CD14-positive monocyte (primary cell): ENCODE measurements around the gene VWF. TPM values are rescaled to one million over a fixed set of nuclear protein-coding genes. Genes with fewer than 3 reads are reported as not detected.
"Not testable (repeated sequence)": the region's sequence is repeated elsewhere in the genome, so short reads cannot be mapped to it uniquely, and the experiment has no call there.

Source experiments
- DNase-seq, 3 donors: peaks; one replicate each; pipeline ENCODE4 v3.0.0-alpha.2; 2011 to 2022
- H2AFZ ChIP-seq: 2 replicates; pipeline ENCODE4 v1.6.0; 2012; ENCODE audit warnings: mild to moderate bottlenecking, low read depth, low read length, inconsistent platforms; ENCODE audit not compliant: insufficient read depth, poor library complexity, severe bottlenecking
- H3K27ac ChIP-seq, 2 donors: 1 replicate in 1 of 2; 2 replicates in 1 of 2; pipeline ENCODE4 v1.5.1; 2012 to 2013; ENCODE audit warnings: low read length in 2 of 2, control low read depth in 1 of 2, inconsistent platforms in 1 of 2, low read depth in 1 of 2, mild to moderate bottlenecking in 1 of 2
- H3K27me3 ChIP-seq, 2 donors: one replicate each; pipeline versions ENCODE4 v1.6.0 to v1.6.1; 2011 to 2013; ENCODE audit warnings: low read length in 2 of 2; ENCODE audit not compliant: control insufficient read depth in 2 of 2, insufficient read depth in 2 of 2
- H3K36me3 ChIP-seq, 2 donors: replicated peaks in 1 of 2; 1 replicate in 1 of 2; 2 replicates in 1 of 2; pipeline versions ENCODE4 v1.5.1 to v1.6.1; 2012 to 2013; ENCODE audit warnings: low read length in 2 of 2, control low read depth in 1 of 2, inconsistent platforms in 1 of 2, mild to moderate bottlenecking in 1 of 2; ENCODE audit not compliant: insufficient read depth in 2 of 2, control insufficient read depth in 1 of 2
- H3K4me1 ChIP-seq, 2 donors: 1 replicate in 1 of 2; 2 replicates in 1 of 2; pipeline versions ENCODE4 v1.5.1 to v1.6.1; 2012 to 2013; ENCODE audit warnings: low read length in 2 of 2, control low read depth in 1 of 2, inconsistent platforms in 1 of 2, mild to moderate bottlenecking in 1 of 2, moderate library complexity in 1 of 2; ENCODE audit not compliant: insufficient read depth in 2 of 2, control insufficient read depth in 1 of 2
- H3K4me2 ChIP-seq: replicated peaks from 2 replicates; pipeline ENCODE3; 2012; ENCODE audit warnings: low read length, moderate library complexity, mild to moderate bottlenecking; ENCODE audit not compliant: poor library complexity, severe bottlenecking; ENCODE audit errors: extremely low read depth
- H3K4me3 ChIP-seq, 3 experiments: fragments of 200-600 bp in 1 of 3; sonication (generic) in 1 of 3; replicated peaks in 1 of 3; 1 replicate in 2 of 3; 2 replicates in 1 of 3; pipeline ENCODE4 v1.5.1; 2011 to 2013; ENCODE audit warnings: low read length in 3 of 3, mild to moderate bottlenecking in 3 of 3, control low read depth in 2 of 3, low read depth in 2 of 3, inconsistent platforms in 1 of 3, moderate library complexity in 1 of 3
- H3K79me2 ChIP-seq: 2 replicates; pipeline ENCODE4 v1.6.0; 2012; ENCODE audit warnings: mild to moderate bottlenecking, control low read depth, inconsistent platforms, low read length, moderate library complexity; ENCODE audit not compliant: insufficient read depth
- H3K9ac ChIP-seq: 2 replicates; pipeline ENCODE4 v1.6.0; 2017; ENCODE audit warnings: low read length, mild to moderate bottlenecking; ENCODE audit not compliant: insufficient read depth, poor library complexity, severe bottlenecking
- H3K9me3 ChIP-seq, 2 donors: replicated peaks in 1 of 2; 1 replicate in 1 of 2; 2 replicates in 1 of 2; pipeline versions ENCODE4 v1.5.1 to v1.6.1; 2012 to 2013; ENCODE audit warnings: low read length in 2 of 2, control low read depth in 1 of 2; ENCODE audit not compliant: control insufficient read depth in 1 of 2, insufficient read depth in 1 of 2
- H4K20me1 ChIP-seq: 2 replicates; pipeline ENCODE4 v1.6.0; 2012; ENCODE audit warnings: mild to moderate bottlenecking, low read length, control low read depth, moderate library complexity; ENCODE audit not compliant: insufficient read depth
- H3K27ac Mint-ChIP-seq, 7 donors: one replicate each; pipeline ENCODE4 v1.8.0; 2020; ENCODE audit warnings: mild to moderate bottlenecking in 7 of 7, mixed read lengths in 7 of 7, moderate library complexity in 6 of 7, inconsistent platforms in 2 of 7
- H3K27me3 Mint-ChIP-seq, 3 donors: one replicate each; pipeline ENCODE4 v1.8.0; 2021 to 2022; ENCODE audit warnings: low read depth in 3 of 3, mild to moderate bottlenecking in 3 of 3, mixed read lengths in 3 of 3, moderate library complexity in 3 of 3, inconsistent platforms in 1 of 3
- H3K36me3 Mint-ChIP-seq, 2 donors: one replicate each; pipeline ENCODE4 v1.8.0; 2020; ENCODE audit warnings: mixed read lengths in 2 of 2, inconsistent platforms in 1 of 2, mild to moderate bottlenecking in 1 of 2
- H3K4me1 Mint-ChIP-seq: one replicate; pipeline ENCODE4 v1.8.0; 2020; ENCODE audit warnings: mild to moderate bottlenecking, mixed read lengths
- H3K4me3 Mint-ChIP-seq, 2 donors: one replicate each; pipeline ENCODE4 v1.8.0; 2020; ENCODE audit warnings: mild to moderate bottlenecking in 2 of 2, mixed read lengths in 2 of 2, moderate library complexity in 1 of 2
- H3K9me3 Mint-ChIP-seq, 7 donors: one replicate each; pipeline ENCODE4 v1.8.0; 2020 to 2022; ENCODE audit warnings: mixed read lengths in 7 of 7, mild to moderate bottlenecking in 6 of 7, moderate library complexity in 6 of 7, inconsistent platforms in 2 of 7
- WGBS: methylation state at CpG from one replicate; pipeline ENCODE4 v1.1.5; 2013; ENCODE audit warnings: missing lambda C conversion rate; ENCODE audit not compliant: insufficient coverage; 5-methylcytosine and 5-hydroxymethylcytosine counted together
- intact Hi-C, 2 donors: fragments of 100-400 bp; cut with micrococcal nuclease; formaldehyde crosslinking; loops; one replicate each; pipeline versions ENCODE4 v1.15.0 to v1.15.1; 2023
- polyA plus RNA-seq, 3 donors: library from polyadenylated mRNA; depleted of rRNA in 1 of 3; unstranded in 2 of 3; stranded (reverse) in 1 of 3; fragments of 300-500 nt in 2 of 3; fragments of >200 nt in 1 of 3; fragmentation: Illumina TruSeq in 2 of 3; gene quantifications; 1 replicate in 2 of 3; 2 replicates in 1 of 3; pipeline ENCODE4 v1.2.3, GENCODE V29; 2012 to 2021
- TF ChIP-seq, protein P1 (sequence below): fragments of 200-600 bp; IDR thresholded peaks from one replicate; pipeline ENCODE4 v1.8.0; 2022; ENCODE audit warnings: antibody characterized with exemption, mild to moderate bottlenecking

VWF gene
- polyA plus RNA-seq, 3 donors: 0.17 to 0.49 (median 0.48) TPM

DNA sequence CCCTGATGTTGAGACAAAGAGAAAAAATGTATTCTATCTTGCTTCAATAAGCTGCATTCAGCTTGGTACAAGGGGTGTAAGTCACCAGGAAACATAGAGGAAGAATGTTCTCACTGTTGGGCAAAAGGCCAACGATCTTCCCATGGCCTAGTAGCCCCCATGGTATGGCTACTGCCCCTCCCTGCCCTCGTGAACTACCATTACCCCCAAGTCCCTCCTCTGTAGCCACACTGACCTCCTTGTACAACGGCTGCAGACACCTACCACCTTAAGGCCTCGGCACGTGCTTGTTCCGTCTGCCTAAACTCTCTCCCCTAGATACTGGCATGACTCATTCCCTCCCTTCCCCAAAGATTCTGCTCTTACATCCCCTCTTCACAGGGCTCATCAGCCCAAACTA is 97.5 kb downstream of the VWF start:
- Histone ChIP-seq H3K4me2 (no peak overlapping the region), H3K27ac (no peak overlapping the region), H3K9ac (no peak overlapping the region), H3K9me3 (peaks cover 0 to 4% of the 10 kb centered on the region in 2 donors), H3K36me3 (no peaks in the 10 kb centered on the region), H4K20me1 (no peaks in the 10 kb centered on the region), H3K4me1 (no peaks in the 10 kb centered on the region), H3K4me3 (no peak overlapping the region), H3K79me2 (no peaks in the 10 kb centered on the region), H2AFZ (no peak overlapping the region), H3K27me3 (no peaks in the 10 kb centered on the region)
- no peak overlapping the region for H3K27ac Mint-ChIP-seq
- peaks cover 0 to 11% (median 4%) of the 10 kb centered on the region in 7 donors for H3K9me3 Mint-ChIP-seq
- TF ChIP-seq, protein P1, sequence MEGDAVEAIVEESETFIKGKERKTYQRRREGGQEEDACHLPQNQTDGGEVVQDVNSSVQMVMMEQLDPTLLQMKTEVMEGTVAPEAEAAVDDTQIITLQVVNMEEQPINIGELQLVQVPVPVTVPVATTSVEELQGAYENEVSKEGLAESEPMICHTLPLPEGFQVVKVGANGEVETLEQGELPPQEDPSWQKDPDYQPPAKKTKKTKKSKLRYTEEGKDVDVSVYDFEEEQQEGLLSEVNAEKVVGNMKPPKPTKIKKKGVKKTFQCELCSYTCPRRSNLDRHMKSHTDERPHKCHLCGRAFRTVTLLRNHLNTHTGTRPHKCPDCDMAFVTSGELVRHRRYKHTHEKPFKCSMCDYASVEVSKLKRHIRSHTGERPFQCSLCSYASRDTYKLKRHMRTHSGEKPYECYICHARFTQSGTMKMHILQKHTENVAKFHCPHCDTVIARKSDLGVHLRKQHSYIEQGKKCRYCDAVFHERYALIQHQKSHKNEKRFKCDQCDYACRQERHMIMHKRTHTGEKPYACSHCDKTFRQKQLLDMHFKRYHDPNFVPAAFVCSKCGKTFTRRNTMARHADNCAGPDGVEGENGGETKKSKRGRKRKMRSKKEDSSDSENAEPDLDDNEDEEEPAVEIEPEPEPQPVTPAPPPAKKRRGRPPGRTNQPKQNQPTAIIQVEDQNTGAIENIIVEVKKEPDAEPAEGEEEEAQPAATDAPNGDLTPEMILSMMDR: no peak
- peaks cover 1 to 5% (median 2%) of the 10 kb centered on the region in 3 donors for H3K27me3 Mint-ChIP-seq
- 98% methylated on average over 5 of the region's 6 CpGs for WGBS
- DNase-seq: no peak
- H3K36me3 Mint-ChIP-seq: no peaks in the 10 kb centered on the region
- H3K4me3 Mint-ChIP-seq: no peak overlapping the region
- H3K4me1 Mint-ChIP-seq: no peaks in the 10 kb centered on the region
- intact Hi-C loops: no loop called here

DNA sequence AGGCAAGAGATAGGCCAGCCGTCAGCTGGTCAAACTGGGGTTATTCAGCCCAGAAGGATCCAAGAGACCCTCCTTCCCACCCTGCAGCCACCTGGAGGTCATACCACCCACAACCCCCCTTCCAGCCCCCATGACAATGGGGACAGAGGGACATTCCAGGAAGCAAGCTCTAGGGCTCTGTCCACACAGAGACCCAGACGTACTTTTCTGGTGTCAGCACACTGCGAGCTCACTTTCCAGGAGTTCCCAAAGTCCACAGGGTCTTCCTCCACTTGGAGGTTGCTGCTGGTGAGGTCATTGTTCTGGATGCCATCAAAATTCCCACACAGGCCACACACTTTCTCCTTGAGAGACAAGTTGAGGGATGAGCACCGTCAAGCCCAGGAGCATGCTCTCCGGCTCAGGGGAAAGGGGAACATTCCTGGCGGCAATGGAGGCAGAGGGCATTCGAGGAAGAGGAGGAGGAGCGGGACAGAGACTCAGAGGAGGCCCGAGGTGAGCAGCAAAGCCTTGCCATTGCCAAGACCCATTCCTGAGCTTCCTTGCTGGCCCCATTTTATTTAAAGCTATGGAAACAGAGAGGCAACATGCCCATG is 98.7 kb downstream of the VWF start:
- Mint-ChIP-seq H3K9me3 (peaks cover 0 to 11% (median 4%) of the 10 kb centered on the region in 7 donors), H3K27me3 (peaks cover 1 to 13% (median 2%) of the 10 kb centered on the region in 3 donors)
- H3K9me3 ChIP-seq, H3K79me2 ChIP-seq, H2AFZ ChIP-seq, H3K4me1 ChIP-seq, intact Hi-C loops, H4K20me1 ChIP-seq, H3K36me3 ChIP-seq, H3K27me3 ChIP-seq, H3K4me3 ChIP-seq, H3K9ac ChIP-seq, H3K4me2 ChIP-seq, H3K36me3 Mint-ChIP-seq, DNase-seq, H3K4me3 Mint-ChIP-seq, H3K27ac ChIP-seq, H3K27ac Mint-ChIP-seq, H3K4me1 Mint-ChIP-seq: not testable (repeated sequence)
- 90% methylated on average over 2 of the region's 9 CpGs for WGBS

DNA sequence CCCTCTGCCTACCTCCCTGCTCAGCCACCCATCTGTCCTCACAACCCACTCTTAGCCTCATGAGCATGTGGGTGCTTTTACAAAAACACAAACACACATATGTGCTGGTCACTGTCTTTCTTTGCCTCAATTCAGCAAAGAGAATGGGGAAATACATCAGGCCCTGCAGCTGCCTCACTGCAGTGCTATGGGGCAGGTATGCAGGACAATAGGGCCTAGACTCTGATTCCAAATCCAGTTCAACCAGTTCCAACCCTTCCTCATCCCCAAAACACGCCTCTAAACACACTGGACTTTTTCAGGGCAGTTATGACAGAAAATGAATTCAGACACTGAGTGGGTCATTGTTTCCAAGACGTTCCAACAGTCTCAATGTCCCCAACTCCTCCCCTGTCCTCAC is 100.4 kb downstream of the VWF start:
- WGBS: no CpG with 5 or more reads among the region's 2 CpGs
- H3K9me3 ChIP-seq, H3K4me3 Mint-ChIP-seq, H3K27me3 ChIP-seq, H3K36me3 ChIP-seq, H3K36me3 Mint-ChIP-seq, H3K4me1 Mint-ChIP-seq, intact Hi-C loops, H4K20me1 ChIP-seq, H3K4me3 ChIP-seq, H3K4me2 ChIP-seq, H3K79me2 ChIP-seq, H3K27ac Mint-ChIP-seq, H3K27ac ChIP-seq, H3K4me1 ChIP-seq, H2AFZ ChIP-seq, DNase-seq, H3K9ac ChIP-seq: not testable (repeated sequence)
- Mint-ChIP-seq H3K9me3 (peaks cover 0 to 11% (median 4%) of the 10 kb centered on the region in 7 donors), H3K27me3 (peaks cover 0 to 15% (median 1%) of the 10 kb centered on the region in 3 donors)
